Measurements from ENCODE around the gene CTSF.
A peak's percentile ranks its signal among the peaks of the same experiment; 100 is the strongest.
"Not testable (repeated sequence)": the region's sequence is repeated elsewhere in the genome, so short reads cannot be mapped to it uniquely, and the experiment has no call there.

Gene CTSF

GRCh38 chr11:66589315-66589714 lies 20.9 kb upstream of the CTSF start:
- not testable (repeated sequence) for DNase-seq

DNA sequence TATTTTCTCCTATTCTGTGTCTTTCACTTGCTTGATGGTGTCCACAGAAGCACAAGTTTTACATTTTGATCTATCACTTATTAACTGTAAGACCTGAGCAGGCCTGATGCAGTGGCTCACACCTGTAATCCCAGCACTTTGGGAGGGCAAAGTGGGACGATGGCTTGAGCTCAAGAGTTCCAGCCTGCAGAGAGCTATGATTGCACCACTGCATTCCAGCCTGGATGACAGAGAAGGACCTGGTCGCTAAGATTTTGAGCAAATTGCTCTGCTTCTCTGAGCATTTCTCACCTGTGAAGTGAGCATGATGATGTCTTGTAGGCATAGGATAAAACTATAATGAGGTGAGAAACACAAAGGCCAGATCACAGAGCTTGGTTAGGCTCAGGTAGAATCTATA lies 17.7 kb upstream of the CTSF start:
- DNase-seq: no peak

DNA sequence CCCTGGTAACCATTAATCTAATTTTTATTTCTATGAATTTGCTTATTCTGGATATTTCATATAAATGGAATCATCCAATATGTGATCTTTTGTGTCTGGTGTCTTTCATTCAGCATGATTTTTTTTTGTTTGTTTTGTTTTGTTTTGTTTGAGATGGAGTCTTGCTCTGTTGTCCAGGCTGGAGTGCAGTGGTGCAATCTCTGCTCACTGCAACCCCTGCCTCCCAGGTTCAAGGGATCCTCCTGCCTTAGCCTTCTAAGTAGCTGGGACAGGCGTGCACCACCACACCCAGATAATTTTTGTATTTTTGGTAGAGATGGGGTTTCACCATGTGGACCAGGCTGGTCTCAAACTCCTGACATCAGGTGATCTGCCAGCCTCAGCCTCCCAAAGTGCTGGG lies 17.0 kb upstream of the CTSF start:
- DNase-seq: not testable (repeated sequence)

GRCh38 chr11:66582565-66583147 lies 14.2 kb upstream of the CTSF start:
- not testable (repeated sequence) for DNase-seq

DNA sequence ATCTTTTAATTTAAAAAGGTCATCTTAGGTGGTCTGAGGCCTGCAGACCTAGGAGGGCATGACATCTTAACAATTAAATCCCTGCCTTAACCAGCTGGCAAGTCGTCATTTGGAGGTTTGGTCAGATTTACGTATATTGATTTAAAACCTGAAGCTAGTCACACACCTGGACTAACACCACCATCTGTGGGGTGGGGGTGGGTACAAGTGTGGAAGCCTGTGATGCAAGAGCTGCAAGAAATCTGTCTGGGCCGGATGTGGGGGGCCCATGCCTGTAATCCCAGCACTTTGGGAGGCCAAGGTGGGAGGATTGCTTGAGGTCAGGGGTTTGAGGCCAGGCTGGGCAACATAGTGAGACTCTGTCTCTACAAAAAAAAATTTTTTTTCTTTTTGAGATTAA lies 12.9 kb upstream of the CTSF start:
- DNase-seq: no peak

- no peak for DNase-seq
Measured at GRCh38 chr11:66580803-66581202, 12.4 kb upstream of the CTSF start.

- DNase-seq: peak; percentile 17 to 26
Measured at GRCh38 chr11:66579017-66579606, 10.7 kb upstream of the CTSF start.

- DNase-seq: no peak
Measured at GRCh38 chr11:66570850-66571180, 2.4 kb upstream of the CTSF start.

DNA sequence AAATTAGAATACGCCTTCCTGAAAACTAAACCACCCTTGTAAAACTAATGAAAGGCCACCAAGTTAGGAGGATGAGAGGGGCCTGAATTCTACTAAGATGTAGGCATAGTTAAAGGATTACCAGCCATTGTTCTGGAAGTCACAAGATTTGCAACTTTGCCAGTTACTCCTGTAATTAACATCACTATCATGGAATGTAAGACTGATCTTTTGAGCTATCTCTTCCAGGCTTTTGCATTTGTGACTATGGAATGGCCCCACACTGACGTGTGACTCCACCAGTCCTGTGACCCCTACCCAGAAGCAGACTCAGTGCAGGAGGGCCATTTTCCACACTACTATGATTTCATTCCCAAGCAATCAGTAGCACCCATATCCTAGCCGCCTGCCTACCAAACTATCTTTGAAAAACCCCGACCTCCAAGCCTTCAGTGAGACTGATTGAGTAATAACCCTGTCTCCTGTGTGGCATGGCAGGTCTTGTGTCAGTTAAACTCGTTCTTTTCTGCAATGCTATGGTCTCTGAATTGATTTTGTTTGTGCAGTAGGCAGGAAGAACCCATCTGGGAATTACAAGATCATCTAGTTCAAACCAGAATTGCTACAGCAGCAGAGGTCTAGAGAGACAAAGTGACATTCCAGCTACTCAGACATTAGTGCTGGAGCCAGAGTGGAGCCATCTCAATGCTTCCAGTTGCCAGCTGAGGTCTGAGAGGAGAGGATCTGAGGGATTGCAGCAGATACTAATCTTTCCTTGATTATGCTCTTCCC lies 1.9 kb upstream of the CTSF start:
- DNase-seq: no peak

DNA sequence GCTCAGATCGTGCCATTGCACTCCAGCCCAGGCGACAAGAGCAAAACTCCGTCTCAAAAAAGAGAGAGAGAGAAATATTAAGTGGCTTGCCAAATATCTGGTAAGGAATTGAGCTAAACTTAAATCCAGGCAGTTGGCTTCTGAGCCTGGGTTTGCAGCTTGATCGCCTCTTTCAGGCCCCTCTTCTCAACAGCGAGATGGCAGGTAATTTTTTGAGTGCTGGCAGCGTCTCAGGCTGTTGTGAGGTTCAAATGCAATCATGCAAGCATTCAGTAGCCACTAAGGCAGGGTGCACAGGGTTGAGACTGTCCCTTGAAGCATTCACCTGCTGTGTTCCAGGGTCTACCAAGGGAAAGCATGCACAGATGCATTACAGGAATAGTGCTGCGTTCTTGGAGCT lies 670 bp upstream of the CTSF start:
- no peak for DNase-seq

- no peak for DNase-seq
Measured at GRCh38 chr11:66567787-66568123, 651 bp downstream of the CTSF start.

DNA sequence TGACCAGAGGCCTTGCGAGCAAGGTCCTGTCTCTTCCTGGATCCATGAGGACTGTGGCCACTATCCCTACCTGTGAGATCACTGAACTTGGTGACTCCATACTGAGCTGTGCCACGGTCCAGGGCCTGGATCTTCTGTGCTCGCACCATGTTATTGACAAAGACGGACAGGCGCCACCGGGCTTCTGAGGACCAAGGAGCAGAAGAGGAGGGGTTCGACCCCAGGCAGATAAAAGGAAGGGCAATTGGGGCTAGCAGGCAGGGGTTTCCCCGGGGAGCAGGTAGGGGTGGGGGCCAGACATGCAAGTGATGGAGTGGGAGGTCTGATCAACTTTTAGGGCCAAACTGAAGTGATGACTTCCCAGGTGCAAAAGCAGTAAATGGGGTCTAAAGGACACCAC lies 2.2 kb downstream of the CTSF start:
- no peak for DNase-seq

- DNase-seq: no peak
Measured at GRCh38 chr11:66564984-66565383, 3.4 kb downstream of the CTSF start.

- DNase-seq: no peak
Measured at GRCh38 chr11:66564538-66564937, 3.9 kb downstream of the CTSF start.

GRCh38 chr11:66563832-66564231 lies 4.6 kb downstream of the CTSF start:
- DNase-seq: no peak

DNA sequence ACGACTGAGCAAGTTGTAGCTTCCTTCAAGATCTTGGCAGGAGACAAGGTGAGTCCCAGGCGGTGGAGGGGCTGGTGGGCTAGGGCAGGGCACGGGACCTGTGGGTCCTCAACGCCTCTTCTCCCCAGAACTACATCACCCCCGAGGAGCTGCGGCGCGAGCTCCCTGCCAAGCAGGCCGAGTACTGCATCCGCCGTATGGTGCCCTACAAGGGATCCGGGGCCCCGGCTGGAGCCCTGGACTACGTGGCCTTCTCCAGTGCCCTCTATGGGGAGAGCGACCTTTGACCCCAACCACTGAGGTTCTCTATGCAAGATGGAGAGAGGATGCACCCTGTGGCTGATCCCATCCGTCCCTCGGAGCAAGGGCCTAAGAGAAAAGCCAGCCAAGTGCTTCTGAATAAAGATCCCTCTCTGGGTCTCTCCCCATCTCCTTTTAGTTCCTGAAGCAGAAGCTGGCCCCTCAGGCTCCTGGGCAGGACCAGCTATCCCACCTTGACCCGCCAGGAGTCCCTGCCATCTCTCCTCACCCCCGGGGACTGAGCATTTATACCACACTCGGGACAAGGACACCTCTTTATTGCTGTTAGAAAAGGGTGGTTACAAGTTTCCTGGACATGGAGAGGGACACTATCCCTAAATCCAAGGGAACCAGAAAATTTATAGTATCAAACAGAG lies 5.4 kb downstream of the CTSF start:
- DNase-seq: no peak

GRCh38 chr11:66562275-66562674 lies 6.1 kb downstream of the CTSF start:
- DNase-seq: no peak

GRCh38 chr11:66561975-66562248 lies 6.5 kb downstream of the CTSF start:
- DNase-seq: no peak

DNA sequence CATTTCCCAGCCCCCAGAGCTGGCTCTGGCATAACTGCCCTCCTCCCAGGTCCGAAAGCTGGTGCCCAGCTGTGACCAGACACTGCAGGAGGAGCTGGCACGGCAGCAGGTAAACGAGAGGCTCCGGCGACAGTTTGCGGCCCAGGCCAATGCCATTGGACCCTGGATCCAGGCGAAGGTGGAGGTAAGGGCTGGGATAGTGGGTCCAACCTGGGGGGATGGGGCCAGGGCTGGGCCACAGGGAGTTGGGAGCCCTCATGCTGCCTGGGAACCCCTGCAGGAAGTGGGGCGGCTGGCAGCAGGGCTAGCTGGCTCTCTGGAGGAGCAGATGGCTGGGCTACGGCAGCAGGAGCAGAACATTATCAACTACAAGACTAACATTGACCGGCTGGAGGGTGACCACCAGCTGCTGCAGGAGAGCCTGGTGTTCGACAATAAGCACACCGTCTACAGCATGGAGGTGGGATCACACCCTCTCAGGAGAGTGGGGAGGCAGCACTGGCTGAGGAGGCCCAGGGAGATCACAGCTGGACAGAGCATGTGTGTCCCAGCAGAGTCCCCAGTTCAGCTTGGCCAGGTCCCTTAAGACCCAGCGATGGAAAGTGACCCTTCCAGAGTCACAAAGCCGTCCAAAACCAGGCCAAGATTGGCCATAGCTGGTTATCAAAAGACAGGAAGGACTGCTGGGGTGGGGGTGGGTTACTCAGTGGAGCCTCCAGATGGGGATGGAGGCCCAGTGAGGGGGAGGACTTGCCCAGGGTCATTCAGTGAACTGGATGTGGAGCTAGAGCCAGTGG lies 7.0 kb downstream of the CTSF start:
- no peak for DNase-seq

- DNase-seq: no peak
Measured at GRCh38 chr11:66559866-66560676, 8.3 kb downstream of the CTSF start.

DNA sequence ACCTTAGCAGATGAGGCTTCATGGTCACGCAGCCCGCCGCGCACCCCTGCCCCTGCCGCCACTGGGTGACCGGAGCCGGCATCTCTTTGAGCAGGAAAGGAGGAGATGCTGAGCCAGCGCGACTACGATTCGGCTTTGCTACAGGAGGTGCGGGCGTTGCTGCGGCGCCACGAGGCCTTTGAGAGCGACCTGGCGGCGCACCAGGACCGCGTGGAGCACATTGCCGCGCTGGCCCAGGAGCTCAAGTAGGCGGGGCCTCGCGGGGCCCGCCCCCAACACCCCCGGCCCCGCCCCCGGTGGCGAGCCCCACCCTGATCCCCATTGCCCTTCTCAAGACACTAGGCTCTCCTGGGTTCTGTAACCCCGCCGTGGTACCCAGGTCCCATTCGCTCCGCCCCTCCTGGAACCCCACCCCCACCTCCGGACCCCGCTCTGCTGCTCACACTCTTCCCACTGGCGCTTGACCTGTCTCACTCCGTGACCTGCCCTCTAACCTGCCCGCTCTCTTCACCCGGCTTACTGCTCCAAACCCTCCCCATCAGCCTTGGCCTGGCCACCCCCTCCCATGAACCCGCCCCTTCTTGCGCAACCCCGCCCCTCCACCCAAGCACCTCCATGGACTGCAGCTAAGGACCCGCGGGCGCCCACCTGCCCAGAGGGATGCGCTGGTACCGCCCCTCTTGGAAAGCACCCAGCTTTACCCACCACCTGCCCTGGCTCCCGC lies 9.1 kb downstream of the CTSF start:
- no peak for DNase-seq

DNA sequence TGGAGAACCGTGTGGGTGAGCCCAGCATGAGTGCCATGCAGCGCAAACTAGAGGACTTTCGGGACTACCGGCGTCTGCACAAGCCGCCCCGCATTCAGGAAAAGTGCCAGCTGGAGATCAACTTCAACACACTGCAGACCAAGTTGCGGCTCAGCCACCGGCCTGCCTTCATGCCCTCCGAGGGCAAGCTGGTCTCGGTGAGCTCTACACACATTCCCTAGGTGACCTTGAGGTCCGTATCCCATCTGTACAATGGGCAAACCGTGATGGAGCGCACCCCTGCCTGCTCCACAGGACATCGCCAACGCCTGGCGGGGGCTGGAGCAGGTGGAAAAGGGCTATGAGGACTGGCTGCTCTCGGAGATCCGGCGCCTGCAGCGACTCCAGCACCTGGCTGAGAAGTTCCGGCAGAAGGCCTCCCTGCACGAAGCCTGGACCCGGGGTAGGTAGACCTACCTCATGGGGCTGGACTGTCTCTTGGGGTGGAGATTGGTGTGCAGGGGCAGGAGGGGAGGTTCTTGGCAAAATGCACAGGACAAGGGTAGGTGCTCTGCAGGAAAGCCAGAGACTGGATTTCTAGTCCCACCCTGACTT lies 10.6 kb downstream of the CTSF start:
- DNase-seq: no peak

All from AML-193 (cell line).